HG02642 (cell line): Measurements from ENCODE around the gene TLR4.

Source experiments
- ATAC-seq: cut with Tn5 transposase; IDR thresholded peaks from one replicate; pipeline ENCODE4 v1.9.1; 2021; ENCODE audit warnings: mild to moderate bottlenecking; ENCODE audit not compliant: unreplicated experiment, poor library complexity

TLR4 gene

GRCh38 chr9:117704024-117704575, at the start of gene TLR4:
Gene TLR4, plus strand, starts transcription at chr9:117704403. Its CDS starts 70 bp downstream, at chr9:117704473.
- peak; percentile 99 for ATAC-seq

GRCh38 chr9:117656002-117656401, 48.2 kb upstream of the TLR4 start:
- no peak for ATAC-seq

GRCh38 chr9:117662651-117663050, 41.6 kb upstream of the TLR4 start:
- no peak for ATAC-seq

GRCh38 chr9:117664419-117664818, 39.8 kb upstream of the TLR4 start:
- ATAC-seq = no peak

- no peak for ATAC-seq
Measured at GRCh38 chr9:117665601-117666385, 38.4 kb upstream of the TLR4 start.

- no peak for ATAC-seq
Measured at GRCh38 chr9:117671468-117671867, 32.7 kb upstream of the TLR4 start.

- no peak for ATAC-seq
Measured at GRCh38 chr9:117672369-117672768, 31.8 kb upstream of the TLR4 start.

- no peak for ATAC-seq
Measured at GRCh38 chr9:117677572-117677971, 26.6 kb upstream of the TLR4 start.

- no peak for ATAC-seq
Measured at GRCh38 chr9:117678871-117679270, 25.3 kb upstream of the TLR4 start.

- no peak for ATAC-seq
Measured at GRCh38 chr9:117679416-117679815, 24.8 kb upstream of the TLR4 start.

GRCh38 chr9:117681888-117682287, 22.3 kb upstream of the TLR4 start:
- no peak for ATAC-seq

GRCh38 chr9:117682955-117683710, 21.1 kb upstream of the TLR4 start:
- ATAC-seq = peak; percentile 84

GRCh38 chr9:117687532-117687931, 16.7 kb upstream of the TLR4 start:
- ATAC-seq = no peak

GRCh38 chr9:117691367-117691766, 12.8 kb upstream of the TLR4 start:
- ATAC-seq = no peak

- no peak for ATAC-seq
Measured at GRCh38 chr9:117696154-117696553, 8.0 kb upstream of the TLR4 start.

- ATAC-seq = no peak
Measured at GRCh38 chr9:117697046-117697445, 7.2 kb upstream of the TLR4 start.

- ATAC-seq = no peak
Measured at GRCh38 chr9:117703537-117703936, 666 bp upstream of the TLR4 start.

- ATAC-seq = peak; percentile 8
Measured at GRCh38 chr9:117704597-117704996, 394 bp downstream of the TLR4 start.

- ATAC-seq = no peak
Measured at GRCh38 chr9:117705386-117705785, 1.2 kb downstream of the TLR4 start.

- no peak for ATAC-seq
Measured at GRCh38 chr9:117706421-117707116, 2.4 kb downstream of the TLR4 start.

- ATAC-seq = no peak
Measured at GRCh38 chr9:117707561-117707960, 3.4 kb downstream of the TLR4 start.
